H1 (cell line): ENCODE measurements around the gene GOLGA8A.
"Not testable (repeated sequence)": the region's sequence is repeated elsewhere in the genome, so short reads cannot be mapped to it uniquely, and the experiment has no call there.

ENCODE experiments used
- ATF3 ChIP-seq: IDR thresholded peaks from 2 replicates; pipeline ENCODE4 v1.6.1; 2011; ENCODE audit warnings: low read depth, mild to moderate bottlenecking, low read length; ENCODE audit not compliant: insufficient read depth
- HDAC6 ChIP-seq: IDR thresholded peaks from one replicate; pipeline ENCODE4 v1.7.1; 2012; ENCODE audit warnings: low read depth, mild to moderate bottlenecking, inconsistent platforms, low read length, moderate library complexity

DNA sequence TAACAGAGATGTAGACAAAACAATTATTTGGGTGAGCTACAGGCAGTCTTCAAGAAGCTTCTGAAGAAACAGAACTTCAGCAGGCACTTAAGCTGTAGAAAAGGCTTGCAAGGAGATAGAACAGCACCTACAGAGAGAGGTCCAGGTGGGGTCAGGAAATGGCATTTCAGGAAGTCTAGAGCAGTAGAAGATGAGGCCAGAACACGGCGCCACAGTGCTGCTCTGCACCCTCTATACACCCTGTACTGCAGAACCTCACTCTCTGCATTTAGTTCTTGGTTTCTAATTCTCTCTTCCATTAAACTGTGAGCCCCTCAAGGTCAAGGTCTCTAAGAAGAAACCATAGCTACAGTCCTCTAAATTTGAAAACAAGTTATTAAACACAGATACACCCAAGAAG, 44.6 kb downstream of the GOLGA8A start:
- TF ChIP-seq ATF3, HDAC6: not testable (repeated sequence)
